ENCODE results near the gene TRAF3IP3.

TRAF3IP3 gene, protein sequence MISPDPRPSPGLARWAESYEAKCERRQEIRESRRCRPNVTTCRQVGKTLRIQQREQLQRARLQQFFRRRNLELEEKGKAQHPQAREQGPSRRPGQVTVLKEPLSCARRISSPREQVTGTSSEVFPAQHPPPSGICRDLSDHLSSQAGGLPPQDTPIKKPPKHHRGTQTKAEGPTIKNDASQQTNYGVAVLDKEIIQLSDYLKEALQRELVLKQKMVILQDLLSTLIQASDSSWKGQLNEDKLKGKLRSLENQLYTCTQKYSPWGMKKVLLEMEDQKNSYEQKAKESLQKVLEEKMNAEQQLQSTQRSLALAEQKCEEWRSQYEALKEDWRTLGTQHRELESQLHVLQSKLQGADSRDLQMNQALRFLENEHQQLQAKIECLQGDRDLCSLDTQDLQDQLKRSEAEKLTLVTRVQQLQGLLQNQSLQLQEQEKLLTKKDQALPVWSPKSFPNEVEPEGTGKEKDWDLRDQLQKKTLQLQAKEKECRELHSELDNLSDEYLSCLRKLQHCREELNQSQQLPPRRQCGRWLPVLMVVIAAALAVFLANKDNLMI

DNA sequence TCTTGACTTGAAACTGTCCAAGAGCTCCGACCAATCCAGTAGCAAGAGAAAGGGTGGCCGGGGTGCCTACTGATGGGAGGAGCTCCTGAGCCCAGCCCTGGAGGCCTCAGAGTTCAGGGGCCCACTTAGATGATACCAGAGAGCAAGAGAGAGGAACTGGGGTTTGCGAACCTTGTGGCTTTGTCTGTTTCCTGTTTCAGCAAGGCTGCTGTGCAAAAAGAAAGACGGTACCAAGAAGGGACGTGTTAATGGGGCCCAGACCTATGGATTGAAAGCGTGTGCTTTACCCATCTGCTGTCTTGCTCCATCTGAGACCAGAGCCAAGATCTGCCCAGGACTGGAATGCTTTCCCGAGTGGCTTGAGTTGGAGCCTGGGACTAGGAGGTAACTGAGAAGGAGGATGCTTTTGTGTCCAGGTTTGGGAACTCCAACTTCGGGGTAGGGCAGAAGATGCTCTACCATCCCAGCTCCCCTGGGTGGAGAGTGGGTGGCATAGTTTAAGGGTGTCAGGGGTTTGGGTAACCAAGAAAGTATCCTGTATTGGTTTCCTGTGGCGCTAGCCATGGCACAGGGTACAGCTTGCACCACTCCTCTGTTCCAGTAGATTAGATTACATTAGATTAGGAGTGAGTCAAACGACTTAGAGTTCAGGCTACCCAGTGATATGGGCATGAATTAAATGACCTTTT is at the start of gene TRAF3IP3:
Gene TRAF3IP3, plus strand, starts transcription at position 128 of the 689 bp plus-strand sequence. CDS start 3,987 bp downstream, outside the sequence.
- no peak for DNase-seq

DNA sequence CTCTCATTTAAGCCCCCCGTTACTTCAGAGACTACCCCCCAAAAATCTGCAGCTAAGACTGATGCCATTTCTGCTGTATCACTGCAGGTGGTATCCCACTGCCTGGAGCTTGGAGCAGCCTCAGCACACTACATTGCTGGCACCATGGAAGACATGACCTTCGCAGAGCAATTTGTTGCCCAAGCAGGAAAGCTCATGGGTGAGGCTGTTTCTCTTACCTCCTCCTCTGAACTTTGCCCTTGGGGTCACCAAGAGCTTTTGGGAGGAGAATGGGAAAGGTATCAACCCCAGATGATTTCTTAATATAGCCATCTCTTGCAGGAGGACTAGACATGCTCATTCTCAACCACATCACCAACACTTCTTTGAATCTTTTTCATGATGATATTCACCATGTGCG is 49.2 kb upstream of the TRAF3IP3 start:
- DNase-seq = no peak

DNA sequence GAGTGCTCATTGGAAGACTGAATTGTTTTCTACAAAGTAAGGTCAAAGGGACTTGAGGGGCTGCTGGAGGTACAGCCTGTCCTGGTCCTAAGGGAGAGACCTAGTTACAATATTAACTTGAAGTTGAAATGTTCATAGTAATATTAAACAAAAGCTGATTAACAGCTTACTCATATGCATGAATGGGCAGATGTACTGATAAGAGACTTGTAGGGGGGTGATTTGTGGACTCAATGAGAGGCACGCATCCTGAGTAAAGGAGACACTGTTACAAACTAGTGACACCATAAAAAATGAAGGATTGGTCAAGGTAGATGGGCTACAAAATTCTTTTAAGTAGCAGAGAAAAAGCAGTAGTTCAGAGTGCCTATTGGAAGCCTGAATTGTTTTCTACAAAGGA is 48.5 kb upstream of the TRAF3IP3 start:
- no peak for DNase-seq

DNA sequence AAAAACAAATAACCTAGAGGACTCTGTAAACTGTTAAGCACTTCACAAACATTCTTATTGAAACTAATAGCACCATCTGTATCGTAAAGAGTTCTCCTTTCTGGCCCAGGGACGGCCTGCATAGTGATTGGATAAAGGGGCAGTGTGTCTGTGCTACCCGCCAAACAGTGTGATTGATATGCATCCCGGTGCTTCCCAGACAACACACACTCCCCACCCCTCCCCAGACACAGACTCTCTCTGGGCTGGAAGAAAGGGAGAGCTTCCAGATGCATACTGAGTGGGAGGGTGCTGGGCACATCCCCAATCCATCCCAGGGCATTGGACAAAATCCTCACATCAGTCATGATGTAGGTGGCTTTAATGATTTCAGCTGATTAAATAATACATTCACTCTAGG is 47.6 kb upstream of the TRAF3IP3 start:
- no peak for DNase-seq

DNA sequence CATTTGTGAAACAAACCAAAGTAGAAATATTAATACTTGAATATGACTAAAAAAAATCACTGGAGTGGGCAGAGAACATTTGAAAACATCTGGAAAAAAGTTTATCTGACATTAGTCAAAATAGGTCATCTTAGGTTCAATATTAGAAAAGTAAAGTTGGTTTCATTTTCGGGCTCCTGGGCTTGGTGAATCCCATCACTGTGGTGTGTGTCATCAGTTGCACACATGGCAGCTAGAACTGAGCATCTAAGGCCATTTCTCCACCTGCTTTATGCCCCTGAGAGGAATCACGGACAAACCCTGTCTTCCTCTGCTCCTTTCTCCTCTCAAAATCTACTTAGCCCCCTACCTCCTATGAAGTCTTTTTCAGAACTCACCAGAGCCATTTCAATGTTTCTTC is 45.8 kb upstream of the TRAF3IP3 start:
- DNase-seq = no peak

DNA sequence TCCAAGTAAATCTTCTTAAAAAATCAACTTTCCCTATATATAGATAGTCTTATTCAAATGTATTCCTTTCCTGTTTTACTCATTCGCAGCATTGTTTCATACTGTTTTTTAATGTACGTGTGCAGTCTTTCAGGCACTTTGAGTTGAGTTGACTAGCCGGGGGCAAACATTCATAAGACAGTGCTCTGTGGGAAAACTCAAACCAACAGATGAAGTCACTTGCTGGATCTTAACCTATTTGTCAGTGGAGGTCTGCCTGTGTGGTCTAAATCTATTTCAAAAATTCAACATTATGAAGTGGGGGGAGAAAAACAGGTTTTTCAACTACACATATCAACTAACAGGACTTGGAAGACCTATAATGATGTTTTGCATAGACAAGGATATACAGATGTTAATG is 45.0 kb upstream of the TRAF3IP3 start:
- no peak for DNase-seq

DNA sequence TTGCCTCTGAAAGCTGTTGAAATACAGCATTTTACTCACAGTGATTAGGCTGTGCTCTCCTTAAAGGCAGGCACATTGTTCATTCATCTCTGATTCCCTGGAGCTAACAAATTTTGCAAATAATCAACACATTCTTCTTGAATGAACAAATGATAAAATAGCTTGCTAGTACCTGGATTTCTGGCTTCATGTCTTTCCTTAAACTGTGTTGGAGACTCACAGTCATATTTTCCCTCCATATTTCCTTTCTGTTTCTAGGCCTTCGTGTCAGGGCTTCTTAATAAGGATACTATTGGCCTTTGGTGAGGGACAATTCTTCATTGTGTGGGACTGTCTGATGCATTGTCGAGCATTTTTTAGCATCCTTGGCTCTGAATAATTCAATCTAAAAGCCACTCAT is 41.5 kb upstream of the TRAF3IP3 start:
- DNase-seq = no peak

DNA sequence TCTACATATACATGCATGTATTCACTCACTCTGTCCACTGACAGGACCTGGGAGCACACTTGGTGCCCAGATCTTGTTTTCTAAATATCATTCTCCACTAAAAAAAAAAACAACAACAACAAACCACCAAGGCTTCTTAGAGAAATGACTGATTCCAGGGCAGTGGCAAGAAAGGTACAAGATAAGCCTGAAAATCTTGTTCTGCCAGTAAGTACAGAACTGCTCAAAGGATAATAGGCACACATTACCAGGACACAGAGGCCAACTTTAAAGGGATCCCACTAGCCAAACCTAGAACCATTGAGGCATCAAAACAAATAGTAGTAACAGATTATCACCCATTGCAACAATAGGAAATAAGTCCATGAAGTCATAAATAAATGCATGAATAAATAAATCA is 40.5 kb upstream of the TRAF3IP3 start:
- no peak for DNase-seq

DNA sequence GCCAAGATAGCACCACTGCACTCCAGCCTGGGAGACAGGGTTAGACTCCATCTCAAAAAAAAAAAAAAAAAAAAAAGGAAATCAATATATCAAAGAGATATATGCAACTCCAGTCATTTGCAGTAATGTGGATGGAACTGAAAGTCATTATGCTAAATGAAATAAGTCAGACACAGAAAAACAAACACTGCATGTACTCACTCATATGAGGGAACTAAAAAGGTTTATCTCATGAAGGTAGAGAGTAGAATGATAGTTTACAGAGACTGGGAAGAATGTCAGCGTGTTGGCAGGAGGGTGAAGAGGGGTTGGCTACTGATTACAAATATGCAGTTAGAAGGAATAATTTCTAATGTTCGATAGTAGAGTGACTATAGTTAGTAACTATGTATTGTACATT is 38.0 kb upstream of the TRAF3IP3 start:
- no peak for DNase-seq

DNA sequence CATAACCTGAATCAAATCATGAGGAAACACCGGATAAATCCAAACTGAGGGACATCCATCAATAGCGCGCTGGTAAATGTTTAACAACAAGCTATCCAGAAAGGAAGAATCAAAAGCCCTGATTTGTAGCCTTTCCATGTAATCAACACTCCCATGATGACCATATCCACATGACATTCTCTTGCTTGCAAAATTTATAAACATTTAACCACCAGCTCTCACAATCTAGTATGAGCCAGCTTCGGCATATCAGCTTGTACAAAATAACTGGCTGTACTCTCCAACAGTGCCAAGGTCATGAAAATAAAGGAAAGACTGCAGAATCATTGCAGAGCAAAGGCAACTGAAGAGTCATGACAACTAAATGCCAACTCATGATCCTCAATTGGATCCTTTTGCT is 35.5 kb upstream of the TRAF3IP3 start:
- no peak for DNase-seq

DNA sequence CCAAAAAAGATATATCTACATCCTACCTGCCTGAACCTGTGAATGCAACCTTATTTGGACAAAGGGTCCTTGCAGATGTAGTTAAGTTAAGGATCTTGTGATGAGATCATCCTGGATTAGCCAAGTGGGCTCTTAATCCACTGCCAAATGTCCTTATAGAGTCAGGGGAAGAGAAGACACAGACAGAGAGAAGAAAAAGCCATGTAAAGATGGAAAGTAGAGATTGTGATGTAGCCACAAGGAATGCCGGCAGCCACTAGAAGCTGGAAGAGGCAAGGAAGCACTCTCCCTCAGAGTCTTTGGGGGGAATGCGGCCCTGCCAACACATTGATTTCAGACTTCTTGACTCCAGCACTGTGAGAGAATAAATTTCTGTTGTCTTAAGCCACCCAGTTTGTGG is 35.0 kb upstream of the TRAF3IP3 start:
- no peak for DNase-seq

DNA sequence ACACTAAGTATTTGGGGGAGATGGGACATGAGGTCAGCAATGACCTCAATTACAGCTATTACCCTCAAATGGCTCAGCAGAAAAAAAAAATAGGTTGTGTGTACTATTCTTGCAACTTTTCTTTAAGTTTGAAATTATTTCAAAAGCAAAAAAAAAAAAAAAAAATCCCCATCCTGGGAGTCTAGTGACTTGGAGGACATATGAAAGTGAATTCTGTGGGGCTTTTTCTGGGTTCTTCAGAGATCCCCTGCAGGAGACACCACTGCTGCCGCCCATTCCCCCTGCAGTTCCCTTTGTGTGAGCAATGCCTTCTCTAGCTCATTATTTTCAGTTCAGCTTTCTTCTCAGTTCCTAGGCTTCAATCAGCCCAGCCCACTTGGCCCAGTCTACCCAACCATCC is 34.5 kb upstream of the TRAF3IP3 start:
- no peak for DNase-seq

DNA sequence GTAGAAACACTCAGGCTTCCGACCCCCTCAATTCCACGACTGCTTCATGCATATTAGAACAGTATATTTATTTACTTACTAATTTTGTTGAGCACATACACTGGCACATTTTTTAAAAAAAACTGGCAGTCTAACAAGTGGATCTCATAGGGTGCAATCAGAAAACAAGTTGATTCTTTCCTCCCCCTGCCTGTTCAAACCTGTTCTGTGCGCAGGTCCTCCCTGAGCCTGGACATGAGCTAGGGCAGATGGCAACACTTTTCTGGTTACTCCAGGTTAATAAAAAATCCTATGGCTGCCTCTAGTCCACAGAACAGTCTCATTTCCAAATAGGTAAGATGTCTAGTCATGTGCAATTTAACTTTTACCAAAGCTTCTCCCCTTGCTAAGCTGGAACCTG is 32.6 kb upstream of the TRAF3IP3 start:
- no peak for DNase-seq

DNA sequence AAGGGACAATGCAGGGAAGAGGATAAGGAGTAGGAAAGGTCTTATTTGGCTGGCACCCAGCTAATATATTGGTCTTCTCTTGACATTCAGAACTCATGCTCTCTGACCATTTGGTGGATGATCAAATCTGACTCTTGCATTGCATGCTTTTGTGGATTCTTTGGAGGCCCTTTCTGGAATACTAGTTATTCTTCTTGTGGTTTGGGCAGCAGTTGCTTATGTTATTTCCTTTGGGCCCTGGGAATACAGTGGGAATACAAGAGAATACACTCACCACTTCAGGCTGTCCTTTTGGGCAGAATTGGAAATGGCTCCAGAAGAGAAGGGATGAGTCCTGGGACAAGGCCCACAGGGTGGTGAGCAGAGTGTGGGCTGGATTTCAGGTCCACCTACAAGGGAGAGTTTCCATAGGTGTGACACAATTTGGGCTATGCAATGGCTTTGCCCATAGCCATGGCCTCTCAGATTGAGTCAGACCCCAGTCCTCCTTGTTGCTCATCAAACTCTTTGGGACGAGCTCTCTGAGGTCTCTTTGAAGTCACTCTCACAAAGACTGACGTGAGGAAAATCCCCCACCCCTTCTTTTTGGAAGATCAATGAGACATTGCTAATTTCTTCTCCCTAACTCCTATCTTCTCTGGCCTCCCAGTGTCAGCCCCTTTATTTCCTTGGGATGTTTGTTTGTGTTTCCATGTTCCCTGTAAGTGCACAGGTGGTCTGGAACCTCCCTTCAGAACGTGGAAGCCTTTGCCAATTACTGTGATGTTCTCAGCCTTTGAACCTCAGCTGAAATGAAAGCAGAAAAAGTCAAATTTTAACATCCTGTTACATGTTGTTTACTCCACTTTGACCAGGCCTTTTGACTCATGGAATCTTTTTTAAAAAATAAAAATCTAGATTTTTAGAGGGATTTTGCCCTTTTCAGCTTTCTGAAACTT is 31.8 kb upstream of the TRAF3IP3 start:
- DNase-seq = no peak

DNA sequence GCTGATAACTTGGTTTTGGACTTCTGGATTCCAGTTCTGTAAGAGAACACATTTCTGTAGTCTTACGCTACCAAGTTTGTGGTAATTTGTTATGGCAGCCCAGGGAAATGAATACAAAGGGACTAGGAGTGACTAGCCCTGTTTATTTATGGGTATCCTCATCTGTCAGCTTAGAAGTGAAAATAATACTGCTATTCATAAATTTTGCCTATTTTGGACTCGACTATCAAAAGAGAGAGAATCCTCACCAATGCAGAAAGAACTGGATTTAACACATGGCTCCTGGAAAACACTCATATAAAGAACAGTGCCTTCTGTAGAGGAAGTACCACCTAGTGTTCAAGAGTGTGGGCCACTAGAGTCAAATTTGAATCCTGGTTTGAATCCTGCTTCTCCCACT is 28.6 kb upstream of the TRAF3IP3 start:
- no peak for DNase-seq

DNA sequence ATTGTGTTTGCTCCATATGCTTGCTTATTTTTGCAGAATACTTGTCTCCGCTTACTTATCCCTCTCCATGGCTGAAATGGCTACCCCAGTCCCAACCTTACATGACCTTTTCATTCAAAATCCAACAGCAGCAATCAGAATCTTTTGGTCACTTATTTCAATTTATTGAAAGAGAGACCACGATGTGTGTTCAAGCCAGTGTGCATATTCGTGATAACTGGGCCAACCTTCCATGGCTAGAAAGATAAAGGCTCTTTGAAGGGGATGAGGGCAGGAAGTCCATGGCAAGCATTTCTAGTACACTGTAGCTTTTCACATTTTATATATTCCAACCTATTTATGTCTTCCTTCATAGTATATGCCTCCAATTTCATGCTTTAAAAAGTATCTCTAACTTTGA is 28.1 kb upstream of the TRAF3IP3 start:
- no peak for DNase-seq

DNA sequence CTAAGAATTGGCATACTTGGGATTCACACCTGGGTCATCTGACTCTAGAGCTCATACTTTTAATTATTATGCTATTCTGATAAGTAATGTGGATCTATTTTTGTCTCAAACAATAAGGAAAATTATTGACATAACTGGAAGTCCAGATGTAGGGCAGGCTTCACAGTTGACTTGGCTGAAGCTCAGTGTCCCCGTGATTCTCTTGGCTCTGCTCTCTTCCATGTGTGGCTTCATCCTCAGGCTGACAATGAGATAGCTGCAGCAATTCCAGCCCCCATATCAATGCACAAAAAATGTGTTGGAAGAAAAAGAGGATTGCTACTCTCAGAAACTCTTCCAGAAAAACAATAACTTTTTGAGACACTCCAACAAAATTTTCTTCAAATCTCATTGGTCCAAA is 27.4 kb upstream of the TRAF3IP3 start:
- no peak for DNase-seq

DNA sequence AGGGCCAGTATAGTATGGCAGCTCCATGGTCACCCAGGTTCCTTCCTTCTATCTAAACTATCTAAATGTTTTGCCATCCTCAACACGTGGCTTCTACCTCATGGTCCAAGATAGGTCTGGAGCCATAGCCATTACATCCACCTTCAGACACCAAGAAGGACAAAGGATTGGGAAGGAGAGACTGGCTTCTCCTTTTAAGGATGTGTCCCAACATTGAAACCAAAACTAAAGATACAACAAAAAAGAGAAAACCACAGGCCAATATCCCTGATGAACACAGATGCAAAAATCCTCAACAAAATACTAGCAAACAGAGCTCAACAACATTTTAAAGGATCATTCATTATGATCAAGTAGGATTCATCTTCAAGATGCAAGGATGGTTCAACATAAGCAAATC is 26.4 kb upstream of the TRAF3IP3 start:
- DNase-seq = no peak

DNA sequence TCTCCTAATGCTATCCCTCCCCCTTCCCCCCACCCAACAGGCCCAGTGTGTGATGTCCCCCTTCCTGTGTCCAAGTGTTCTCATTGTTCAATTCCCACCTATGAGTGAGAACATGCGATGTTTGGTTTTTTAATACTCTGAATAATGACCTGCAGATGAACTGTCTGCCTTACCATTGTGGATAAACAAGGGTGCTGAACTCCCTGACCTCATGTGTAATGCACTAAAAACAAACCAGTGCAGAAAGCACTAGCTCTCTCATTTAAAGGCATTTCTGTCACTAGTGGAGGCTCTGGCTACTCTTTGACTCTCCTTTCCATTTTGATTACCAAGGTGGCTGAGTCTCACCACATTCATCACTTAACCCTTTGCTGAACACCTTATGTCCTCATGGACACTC is 23.1 kb upstream of the TRAF3IP3 start:
- DNase-seq = no peak

DNA sequence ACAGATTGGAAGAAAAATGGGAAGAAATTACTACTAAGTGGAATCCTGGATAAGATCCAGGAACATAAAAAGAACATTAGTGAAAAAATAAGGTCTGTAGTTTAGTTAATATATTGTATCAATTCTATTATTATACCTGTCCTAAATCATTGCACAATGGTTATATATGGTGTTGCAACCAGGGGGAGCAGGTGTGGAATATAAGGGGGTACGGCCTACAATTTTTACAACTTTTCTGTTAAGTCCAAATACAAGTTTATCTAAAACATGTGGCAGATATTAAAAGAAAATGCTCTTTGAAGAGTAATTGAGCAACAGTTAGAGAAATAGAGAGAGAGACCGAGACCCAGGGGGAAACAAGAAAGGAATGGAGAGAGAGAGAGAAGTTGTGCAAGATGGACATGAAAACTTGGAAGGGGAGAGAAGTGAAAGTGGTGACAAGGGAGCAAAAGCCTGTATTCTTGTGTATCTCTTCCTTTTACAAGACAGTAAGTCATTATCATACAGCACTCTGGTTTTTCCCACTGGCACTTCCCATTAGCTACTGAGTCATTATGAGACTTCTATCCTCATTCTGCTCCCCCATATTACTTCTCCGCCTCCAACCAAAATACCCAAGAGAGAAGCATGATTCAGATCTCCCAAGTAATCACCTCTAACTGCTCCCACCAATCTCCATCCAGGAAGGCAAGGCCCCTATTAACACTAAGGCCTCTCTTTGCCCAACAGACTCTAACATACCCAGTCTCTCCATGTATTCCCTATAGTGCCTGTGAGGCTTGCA is 22.3 kb upstream of the TRAF3IP3 start:
- no peak for DNase-seq

DNA sequence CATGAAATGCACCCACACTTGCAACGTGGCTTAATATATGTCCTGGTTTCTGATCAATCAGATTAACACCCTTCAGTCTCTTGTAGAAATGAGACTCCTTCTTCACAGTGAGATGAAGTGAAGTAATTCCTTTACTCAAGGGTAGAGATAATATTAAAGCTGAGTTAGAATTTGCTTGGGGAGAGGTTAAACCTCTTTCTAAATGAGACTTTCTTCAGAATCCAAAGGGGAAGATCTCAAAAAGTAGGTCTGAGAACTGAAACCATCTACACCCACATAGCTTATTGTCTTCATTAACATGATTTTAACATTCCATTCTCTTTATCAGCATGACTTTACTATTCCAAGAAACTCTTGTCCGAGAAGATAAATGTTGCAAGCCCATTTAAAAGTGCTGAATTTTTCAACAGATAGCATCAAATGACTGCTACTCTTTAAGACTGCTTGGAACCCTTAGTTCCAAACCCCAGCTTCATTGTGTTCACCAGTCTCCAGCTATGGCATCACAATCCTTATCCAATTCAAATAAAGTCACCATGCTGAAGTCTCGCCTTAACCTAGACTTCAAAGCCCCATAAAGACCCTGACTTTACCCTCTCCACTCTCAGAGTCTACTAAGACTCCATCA is 19.2 kb upstream of the TRAF3IP3 start:
- DNase-seq = no peak

DNA sequence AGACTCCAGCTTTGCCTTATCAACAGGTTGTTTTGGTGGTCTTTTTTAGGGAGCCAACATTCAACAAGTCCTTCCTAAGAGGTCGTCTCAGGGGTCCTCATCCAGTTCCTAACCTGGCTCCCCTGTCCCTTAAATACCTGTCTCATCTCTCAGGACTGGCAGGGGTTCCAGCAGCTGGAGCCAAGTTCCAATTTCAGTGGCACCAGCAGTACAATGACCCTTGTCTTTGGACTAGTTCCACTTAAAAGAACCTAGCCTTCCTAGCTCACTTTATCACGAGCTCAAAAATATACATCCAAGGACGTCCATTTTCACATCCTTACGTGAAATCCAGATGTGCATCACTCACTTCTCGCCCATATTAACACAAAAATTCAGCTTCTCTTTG is 18.7 kb upstream of the TRAF3IP3 start:
- DNase-seq = no peak
